Measurements from ENCODE around the gene ATG4C.

The ATG4C gene

DNA sequence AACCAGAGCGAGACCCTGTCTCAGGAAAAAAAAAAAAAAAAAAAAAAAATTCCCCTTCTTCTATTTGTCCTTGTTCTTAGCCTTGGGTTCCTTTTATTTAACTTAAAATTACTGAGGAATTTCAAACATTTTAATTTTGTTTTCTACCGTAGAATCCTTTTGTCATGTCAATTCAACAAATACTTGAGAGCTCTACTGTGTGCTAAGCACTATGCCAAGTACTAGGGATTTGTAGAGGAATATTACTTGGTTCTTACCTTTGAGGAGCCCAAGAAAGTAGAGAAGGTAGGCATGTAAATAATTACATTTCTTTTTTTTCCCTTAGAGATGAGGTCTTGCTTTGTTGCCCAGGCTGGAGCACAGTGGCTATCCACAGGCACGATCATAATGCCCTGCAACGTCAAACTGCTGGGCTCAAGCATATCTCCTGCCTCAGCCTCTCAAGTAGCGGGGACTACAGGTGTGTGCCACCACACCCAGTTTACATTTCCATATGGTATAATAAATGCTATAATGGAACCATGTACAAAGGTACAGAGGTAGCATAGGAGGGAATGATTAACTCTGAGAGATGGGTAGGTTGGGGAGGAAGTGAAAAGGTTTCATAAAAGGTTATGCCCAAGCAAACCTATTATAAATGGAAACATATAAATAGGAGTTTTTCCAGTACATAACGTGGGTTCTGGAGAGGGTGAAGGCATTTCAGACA lies 104.0 kb downstream of the ATG4C start:
- H3K27me3 Mint-ChIP-seq, result peaks cover 34% of the 10 kb centered on the region
- intact Hi-C loops (cut with micrococcal nuclease), result no loop called here
- H3K4me1 Mint-ChIP-seq (ENCODE audit: low read depth), result no peaks in the 10 kb centered on the region
- H3K36me3 Mint-ChIP-seq (ENCODE audit: low read depth), result no peaks in the 10 kb centered on the region
- H3K9me3 Mint-ChIP-seq, result no peaks in the 10 kb centered on the region
- H3K4me3 Mint-ChIP-seq, result no peak overlapping the region
- H3K27ac Mint-ChIP-seq, result no peak overlapping the region

DNA sequence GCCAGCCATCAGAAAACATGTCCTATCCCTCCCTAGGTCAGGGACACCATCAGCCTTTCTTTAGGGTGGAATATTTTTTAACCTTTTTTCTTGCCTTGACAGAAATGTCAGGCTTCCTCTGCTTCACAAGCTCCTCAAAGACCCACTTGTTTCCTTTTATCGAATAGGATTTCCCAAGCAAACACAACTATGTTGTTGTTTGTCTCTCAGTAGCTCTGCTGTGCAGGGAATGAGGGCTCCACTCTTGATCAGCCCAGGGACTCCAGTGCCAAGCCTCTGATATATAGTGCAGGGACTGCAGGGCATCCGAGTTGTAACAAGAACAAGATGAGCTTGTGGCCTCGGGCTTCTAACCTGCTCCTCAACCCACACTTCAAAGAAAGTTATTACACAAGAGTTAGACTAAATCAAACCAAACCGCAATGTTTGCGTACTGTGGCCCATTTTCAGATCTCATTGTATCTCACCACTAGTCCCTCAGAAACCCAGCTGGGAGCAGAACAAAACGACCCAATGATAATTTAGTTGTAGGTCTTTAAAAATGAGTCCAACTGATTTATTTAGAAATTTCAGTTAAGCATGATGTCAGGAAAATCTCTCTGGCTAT lies 108.1 kb downstream of the ATG4C start:
- intact Hi-C loops (cut with micrococcal nuclease), result no loop called here
- no peaks in the 10 kb centered on the region for H3K4me1 Mint-ChIP-seq (ENCODE audit: low read depth)
- H3K27me3 Mint-ChIP-seq, result peaks cover 23% of the 10 kb centered on the region
- H3K4me3 Mint-ChIP-seq, result no peak overlapping the region
- no peaks in the 10 kb centered on the region for H3K9me3 Mint-ChIP-seq
- H3K36me3 Mint-ChIP-seq (ENCODE audit: low read depth), result no peaks in the 10 kb centered on the region
- no peak overlapping the region for H3K27ac Mint-ChIP-seq

DNA sequence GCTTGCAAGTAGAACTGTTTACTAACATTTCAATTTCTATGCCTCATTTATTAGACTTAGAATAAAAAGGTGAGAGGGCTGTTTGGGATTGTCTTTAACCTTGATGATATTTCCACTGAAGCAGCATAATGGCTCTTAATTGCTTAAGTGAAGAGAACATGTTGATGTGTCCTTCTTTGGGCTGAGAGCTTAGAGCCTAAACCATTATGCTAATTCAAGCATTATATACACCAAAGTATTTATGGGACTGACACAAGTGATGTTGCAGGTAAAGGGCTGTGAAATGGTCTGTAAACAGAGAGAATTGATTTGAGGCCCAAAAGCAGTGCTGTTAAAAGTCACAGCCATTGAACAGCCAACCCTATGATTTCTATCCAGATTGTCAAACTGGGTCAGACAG lies 113.9 kb downstream of the ATG4C start:
- intact Hi-C loops (cut with micrococcal nuclease), result no loop called here
- no peaks in the 10 kb centered on the region for H3K9me3 Mint-ChIP-seq
- H3K27me3 Mint-ChIP-seq, result peaks cover 17% of the 10 kb centered on the region
- H3K36me3 Mint-ChIP-seq (ENCODE audit: low read depth), result no peaks in the 10 kb centered on the region
- H3K4me3 Mint-ChIP-seq, result no peak overlapping the region
- H3K4me1 Mint-ChIP-seq (ENCODE audit: low read depth), result no peaks in the 10 kb centered on the region
- H3K27ac Mint-ChIP-seq, result no peak overlapping the region

DNA sequence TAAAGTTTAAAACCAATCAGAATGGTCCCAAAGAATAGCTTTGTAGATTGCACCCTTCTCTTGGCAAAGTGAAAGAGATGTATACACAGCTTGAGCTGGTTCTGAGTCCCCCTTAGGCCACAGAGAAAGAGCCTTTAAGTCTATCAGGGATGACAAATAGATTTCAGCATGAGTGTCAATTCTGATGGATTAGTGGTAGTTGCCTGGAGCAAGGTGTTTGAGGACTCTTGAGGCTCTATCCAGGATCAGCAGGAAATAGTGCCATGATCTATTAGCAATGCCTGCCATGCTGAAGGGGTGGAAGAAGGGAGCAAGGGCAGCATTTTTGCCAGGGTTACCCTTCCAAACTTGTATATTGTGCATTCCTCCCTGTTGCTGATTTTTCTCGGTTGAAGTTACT lies 116.6 kb downstream of the ATG4C start:
- no peaks in the 10 kb centered on the region for H3K9me3 Mint-ChIP-seq
- H3K27me3 Mint-ChIP-seq, result peaks cover 4% of the 10 kb centered on the region
- no peak overlapping the region for H3K27ac Mint-ChIP-seq

DNA sequence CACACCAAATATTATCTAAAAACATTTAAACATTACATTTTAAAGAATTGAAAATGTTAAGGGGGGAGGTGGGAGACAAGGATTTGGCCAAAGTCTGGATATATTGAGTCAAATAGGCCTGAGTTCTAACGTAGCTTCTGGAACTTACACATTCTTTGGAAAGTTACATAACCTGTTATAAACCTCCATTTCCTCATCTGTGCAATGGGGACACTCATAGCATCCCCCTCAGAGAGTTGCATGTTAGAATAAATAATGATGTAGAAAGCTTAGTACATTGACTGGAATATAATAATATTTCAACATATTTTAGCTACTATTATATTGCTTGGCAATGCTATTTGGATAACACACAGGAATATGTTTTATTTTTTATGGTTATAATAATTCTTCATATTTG lies 117.7 kb downstream of the ATG4C start:
- no peak overlapping the region for H3K27ac Mint-ChIP-seq
- H3K27me3 Mint-ChIP-seq, result peaks cover 4% of the 10 kb centered on the region
- no peak overlapping the region for H3K4me3 Mint-ChIP-seq
- H3K4me1 Mint-ChIP-seq (ENCODE audit: low read depth), result no peaks in the 10 kb centered on the region
- intact Hi-C loops (cut with micrococcal nuclease), result no loop called here
- H3K9me3 Mint-ChIP-seq, result no peaks in the 10 kb centered on the region
- H3K36me3 Mint-ChIP-seq (ENCODE audit: low read depth), result no peaks in the 10 kb centered on the region

More for the DNA sequence above, 116.6 kb downstream of the ATG4C start:
- intact Hi-C loops (cut with micrococcal nuclease), result no loop called here
- Mint-ChIP-seq H3K4me1 (ENCODE audit: low read depth) (no peaks in the 10 kb centered on the region), H3K36me3 (ENCODE audit: low read depth) (no peaks in the 10 kb centered on the region), H3K4me3 (no peak overlapping the region)

DNA sequence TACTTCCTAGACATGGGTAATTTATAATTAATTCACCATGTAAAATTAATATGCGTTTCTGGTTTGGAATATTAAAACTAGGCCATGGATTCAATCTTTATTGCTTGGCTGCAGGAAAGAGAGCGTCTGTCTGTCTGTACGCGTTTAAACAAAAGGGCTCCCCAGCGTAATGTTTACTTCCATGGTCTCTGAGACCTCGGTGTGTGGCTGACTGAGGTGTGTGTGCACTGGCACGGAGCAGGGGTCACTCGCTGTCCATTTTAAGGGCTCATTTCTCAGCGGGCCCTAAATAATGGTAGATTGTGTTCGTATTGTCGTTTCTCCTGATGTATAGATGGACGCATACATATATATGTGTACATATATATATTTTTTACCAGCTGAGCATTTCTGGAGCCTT lies 119.6 kb downstream of the ATG4C start:
- Mint-ChIP-seq H3K27me3 (peaks cover 7% of the 10 kb centered on the region), H3K36me3 (ENCODE audit: low read depth) (no peaks in the 10 kb centered on the region), H3K9me3 (no peaks in the 10 kb centered on the region), H3K27ac (no peak overlapping the region), H3K4me3 (no peak overlapping the region), H3K4me1 (ENCODE audit: low read depth) (no peaks in the 10 kb centered on the region)
- intact Hi-C loops (cut with micrococcal nuclease), result no loop called here

DNA sequence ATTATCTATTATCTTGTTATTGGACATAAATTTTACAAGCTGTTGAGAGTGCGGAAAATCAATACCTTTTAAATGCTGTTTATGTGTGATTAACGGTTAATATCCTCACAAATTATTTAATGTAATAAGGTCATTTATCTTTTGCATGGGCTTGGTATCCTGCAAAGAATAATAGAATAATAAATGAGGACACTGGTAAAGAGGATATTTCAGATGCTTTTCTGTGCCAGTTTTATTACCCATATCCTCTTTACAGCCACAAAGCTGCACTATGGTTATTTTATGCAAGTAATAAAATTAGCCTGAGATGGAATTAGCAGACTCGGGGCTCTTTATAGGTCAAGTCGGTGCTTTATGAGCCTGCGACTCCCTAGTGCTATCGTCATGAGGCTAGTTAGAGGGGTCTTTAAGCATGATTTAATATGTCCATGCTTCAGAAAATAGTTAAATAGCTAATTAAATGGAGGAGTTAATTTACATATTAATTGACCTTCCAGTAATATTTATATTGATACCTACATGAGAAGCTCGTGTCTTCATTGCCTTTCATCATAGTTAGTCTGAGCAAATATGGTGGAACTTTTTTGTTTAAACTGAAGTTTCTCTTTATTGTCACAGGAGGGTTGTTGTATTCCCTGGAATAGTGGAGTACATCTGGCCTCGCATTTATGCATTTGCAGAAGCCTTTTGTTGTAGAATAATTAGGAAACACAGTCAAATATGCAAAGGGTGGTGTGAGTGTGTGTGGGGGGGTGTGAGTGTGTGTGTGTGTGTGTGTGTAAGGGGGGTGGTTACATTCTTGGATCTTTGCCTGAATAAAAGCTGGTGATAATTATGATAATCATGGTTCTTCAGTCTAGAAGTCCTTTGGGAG lies 120.3 kb downstream of the ATG4C start:
- Mint-ChIP-seq H3K4me1 (ENCODE audit: low read depth) (no peaks in the 10 kb centered on the region), H3K27ac (no peak overlapping the region), H3K9me3 (no peaks in the 10 kb centered on the region), H3K4me3 (no peak overlapping the region), H3K36me3 (ENCODE audit: low read depth) (no peaks in the 10 kb centered on the region), H3K27me3 (peaks cover 5% of the 10 kb centered on the region)
- intact Hi-C loops (cut with micrococcal nuclease), result no loop called here

DNA sequence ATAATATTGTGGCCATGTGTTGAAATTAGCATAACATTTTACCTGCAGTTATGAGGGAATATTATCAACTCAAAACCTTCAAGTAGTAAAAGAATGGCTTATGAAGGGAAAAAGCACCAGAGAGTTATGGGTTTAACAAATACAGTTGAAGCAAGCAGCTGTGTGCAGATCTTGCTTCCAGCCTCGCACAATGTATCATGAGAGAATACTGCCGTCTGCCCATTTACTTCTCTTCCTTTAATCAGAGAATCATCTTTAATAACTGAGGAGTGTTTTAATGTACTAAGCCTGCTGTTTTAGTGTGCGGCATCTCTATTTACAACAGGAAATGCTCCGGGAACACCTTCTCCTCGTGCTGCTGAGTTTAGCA lies 120.9 kb downstream of the ATG4C start:
- intact Hi-C loops (cut with micrococcal nuclease), result no loop called here
- Mint-ChIP-seq H3K4me1 (ENCODE audit: low read depth) (no peaks in the 10 kb centered on the region), H3K9me3 (no peaks in the 10 kb centered on the region), H3K27ac (no peak overlapping the region), H3K36me3 (ENCODE audit: low read depth) (no peaks in the 10 kb centered on the region), H3K27me3 (peaks cover 5% of the 10 kb centered on the region), H3K4me3 (no peak overlapping the region)

DNA sequence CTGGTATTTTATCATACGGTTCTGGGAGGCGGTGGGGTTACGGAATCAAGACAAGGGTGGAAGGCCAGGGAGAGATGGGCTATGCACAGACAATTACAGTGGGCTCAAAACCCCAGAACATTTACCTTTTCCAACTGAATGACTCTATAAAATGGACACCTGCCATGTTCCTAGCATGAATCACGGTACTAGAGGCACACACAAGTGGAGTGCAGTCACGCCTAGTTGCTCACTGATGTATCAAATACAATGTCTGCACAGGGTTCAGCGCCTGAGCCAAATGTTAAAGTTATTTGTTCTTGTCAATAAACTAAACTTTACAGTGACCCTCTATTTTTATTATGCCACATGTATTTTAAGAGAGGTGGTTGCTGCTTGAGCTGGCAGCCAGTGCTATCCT lies 121.4 kb downstream of the ATG4C start:
- H3K27ac Mint-ChIP-seq, result no peak overlapping the region
- H3K27me3 Mint-ChIP-seq, result peaks cover 5% of the 10 kb centered on the region
- no peaks in the 10 kb centered on the region for H3K4me1 Mint-ChIP-seq (ENCODE audit: low read depth)
- intact Hi-C loops (cut with micrococcal nuclease), result no loop called here
- H3K36me3 Mint-ChIP-seq (ENCODE audit: low read depth), result no peaks in the 10 kb centered on the region
- no peaks in the 10 kb centered on the region for H3K9me3 Mint-ChIP-seq
- no peak overlapping the region for H3K4me3 Mint-ChIP-seq

DNA sequence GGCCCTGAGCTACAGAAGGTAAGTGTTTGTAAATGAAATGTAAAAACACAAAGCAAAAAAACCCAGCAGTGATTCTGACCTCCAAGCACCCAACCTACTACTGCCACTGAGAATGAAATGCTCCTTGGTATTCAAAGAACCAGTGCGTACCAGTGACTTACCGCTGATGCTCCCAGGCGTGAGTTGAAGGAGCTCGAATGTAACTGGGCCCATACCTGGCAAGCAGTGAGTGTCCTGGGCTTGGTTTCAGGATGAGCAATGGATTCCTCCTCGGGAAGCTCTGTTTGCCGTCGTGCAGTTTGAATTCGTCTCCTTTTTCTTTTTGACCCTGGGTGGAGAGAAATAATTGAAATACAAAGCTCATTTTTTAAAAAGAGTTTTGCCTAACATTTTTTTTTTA lies 121.9 kb downstream of the ATG4C start:
- no peaks in the 10 kb centered on the region for H3K9me3 Mint-ChIP-seq
- H3K4me1 Mint-ChIP-seq (ENCODE audit: low read depth), result no peaks in the 10 kb centered on the region
- no peak overlapping the region for H3K27ac Mint-ChIP-seq
- H3K27me3 Mint-ChIP-seq, result peaks cover 5% of the 10 kb centered on the region
- no peaks in the 10 kb centered on the region for H3K36me3 Mint-ChIP-seq (ENCODE audit: low read depth)
- intact Hi-C loops (cut with micrococcal nuclease), result no loop called here
- H3K4me3 Mint-ChIP-seq, result no peak overlapping the region

DNA sequence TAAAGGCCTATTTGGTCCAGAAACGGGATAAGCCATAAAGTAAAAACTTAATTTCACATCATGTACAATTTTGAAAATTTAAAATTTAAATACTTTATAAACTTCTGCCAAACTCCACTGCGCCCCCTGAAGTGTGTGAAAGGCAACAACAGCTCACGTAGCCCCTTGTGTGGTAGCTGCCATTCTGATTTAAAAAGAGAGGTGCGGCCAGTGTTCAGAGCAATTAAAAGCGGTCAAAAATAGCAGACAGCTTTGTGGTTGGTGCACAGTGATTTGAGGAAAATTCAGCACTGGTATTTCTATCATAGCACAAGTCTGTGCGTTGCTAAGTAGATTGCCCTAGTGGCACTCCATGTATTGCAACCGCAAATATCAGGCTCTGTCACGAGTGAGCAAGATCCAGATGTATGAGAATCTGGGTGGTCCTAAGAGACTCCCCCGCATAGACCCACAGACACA lies 122.5 kb downstream of the ATG4C start:
- H3K36me3 Mint-ChIP-seq (ENCODE audit: low read depth), result no peaks in the 10 kb centered on the region
- H3K27ac Mint-ChIP-seq, result no peak overlapping the region
- H3K4me3 Mint-ChIP-seq, result no peak overlapping the region
- no peaks in the 10 kb centered on the region for H3K9me3 Mint-ChIP-seq
- peaks cover 5% of the 10 kb centered on the region for H3K27me3 Mint-ChIP-seq
- intact Hi-C loops (cut with micrococcal nuclease), result no loop called here
- no peaks in the 10 kb centered on the region for H3K4me1 Mint-ChIP-seq (ENCODE audit: low read depth)

DNA sequence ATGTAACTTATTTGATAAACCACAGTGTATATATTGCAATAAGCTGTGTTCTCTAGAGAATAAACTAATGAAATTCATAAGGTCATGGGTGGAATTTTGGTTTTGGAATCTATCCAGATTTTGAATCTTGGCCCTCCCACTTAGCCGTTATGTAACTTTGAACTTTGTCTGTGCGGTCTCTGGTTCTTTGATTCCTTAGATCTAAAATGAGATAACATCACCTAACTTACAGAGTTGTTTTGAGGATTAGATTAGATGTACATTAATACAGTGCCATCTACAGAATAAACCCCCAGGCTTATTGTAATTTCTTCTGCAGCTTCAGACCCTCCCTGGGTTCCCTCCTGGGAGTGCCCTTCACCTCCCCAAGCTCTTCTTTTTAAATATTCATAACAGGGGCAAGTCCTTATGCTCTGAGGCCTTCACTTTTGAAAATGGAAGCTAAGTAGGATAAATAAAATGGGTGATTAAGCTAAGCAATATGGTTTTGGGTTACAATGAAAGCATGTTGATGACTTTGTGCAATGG lies 124.3 kb downstream of the ATG4C start:
- peaks cover 10% of the 10 kb centered on the region for H3K27me3 Mint-ChIP-seq
- intact Hi-C loops (cut with micrococcal nuclease), result no loop called here

DNA sequence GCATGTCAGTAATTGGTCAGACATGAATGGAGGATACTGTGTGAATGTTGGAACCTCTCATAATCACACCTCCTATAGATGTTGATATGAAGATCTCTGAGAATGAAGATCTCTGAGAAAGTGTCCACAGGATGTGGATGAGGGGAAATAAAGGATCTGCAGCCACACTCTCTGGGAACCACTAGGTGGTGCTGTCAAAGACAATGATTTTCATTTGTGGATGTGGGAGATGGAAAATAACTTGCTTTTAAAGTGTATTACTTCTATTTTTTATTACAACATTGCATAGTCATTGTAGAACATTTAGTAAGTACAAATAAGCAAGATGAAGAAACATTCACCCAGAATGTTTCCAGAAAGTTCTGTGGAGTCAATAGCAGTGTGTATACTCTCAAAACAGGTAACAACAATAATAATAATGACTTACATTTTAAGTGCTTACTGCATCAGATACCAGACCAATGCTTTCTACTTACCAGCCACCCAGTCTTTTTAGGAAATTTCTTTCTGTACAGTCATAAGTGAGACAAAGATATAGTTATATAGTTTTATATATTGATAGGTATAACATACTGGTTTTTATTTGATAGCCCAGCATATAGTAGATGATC lies 128.2 kb downstream of the ATG4C start:
- H3K9me3 Mint-ChIP-seq, result no peaks in the 10 kb centered on the region
- no peak overlapping the region for H3K4me3 Mint-ChIP-seq
- H3K27ac Mint-ChIP-seq, result no peak overlapping the region
- H3K36me3 Mint-ChIP-seq (ENCODE audit: low read depth), result no peaks in the 10 kb centered on the region
- peaks cover 8% of the 10 kb centered on the region for H3K27me3 Mint-ChIP-seq
- H3K4me1 Mint-ChIP-seq (ENCODE audit: low read depth), result no peaks in the 10 kb centered on the region
- intact Hi-C loops (cut with micrococcal nuclease), result loop anchor here (10.0 kb wide), 1 partner anchor 623 kb away; no protein-coding TSS in a partner anchor

More for the DNA sequence above, 124.3 kb downstream of the ATG4C start:
- no peak overlapping the region for H3K27ac Mint-ChIP-seq
- no peaks in the 10 kb centered on the region for H3K36me3 Mint-ChIP-seq (ENCODE audit: low read depth)
- H3K9me3 Mint-ChIP-seq, result no peaks in the 10 kb centered on the region
- no peak overlapping the region for H3K4me3 Mint-ChIP-seq
- no peaks in the 10 kb centered on the region for H3K4me1 Mint-ChIP-seq (ENCODE audit: low read depth)
